Fibroblast of villous mesenchyme (primary cell): Measurements from ENCODE around the gene FBXO31. TPM values are rescaled to one million over a fixed set of nuclear protein-coding genes. Genes with fewer than 3 reads are reported as not detected.
"Not testable (repeated sequence)": the region's sequence is repeated elsewhere in the genome, so short reads cannot be mapped to it uniquely, and the experiment has no call there.

ENCODE experiments used
- DNase-seq: peaks from one replicate; pipeline ENCODE4 v3.0.0-alpha.2; 2010; ENCODE audit warnings: low read depth
- H3K4me3 ChIP-seq: 2 replicates; pipeline ENCODE4 v1.5.1; 2011; ENCODE audit warnings: low read depth, mild to moderate bottlenecking, low read length
- CTCF ChIP-seq: IDR thresholded peaks from 2 replicates; pipeline ENCODE4 v1.5.1; 2012; ENCODE audit warnings: low read depth, mild to moderate bottlenecking, low read length; ENCODE audit not compliant: insufficient read depth
- total RNA-seq: library from RNA; depleted of rRNA; stranded (reverse); fragments of >200 nt; gene quantifications from 2 replicates; pipeline ENCODE4 v1.2.3, GENCODE V29; 2012

The FBXO31 gene
- total RNA-seq, 1 donor, result 25.9 TPM

GRCh38 chr16:87343753-87344050 is 39.9 kb downstream of the FBXO31 start:
- H3K4me3 ChIP-seq, result no peak overlapping the region
- DNase-seq, result no peak
- no peak for TF ChIP-seq CTCF

- TF ChIP-seq CTCF, result no peak
- no peak overlapping the region for H3K4me3 ChIP-seq
- no peak for DNase-seq
These were observed 40.4 kb downstream of the FBXO31 start for GRCh38 chr16:87342978-87343752.

- no peak for TF ChIP-seq CTCF
- no peak for DNase-seq
- no peak overlapping the region for H3K4me3 ChIP-seq
These were observed 41.1 kb downstream of the FBXO31 start for GRCh38 chr16:87342504-87342903.

- no peak for TF ChIP-seq CTCF
- no peak for DNase-seq
- H3K4me3 ChIP-seq, result no peak overlapping the region
These were observed 43.4 kb downstream of the FBXO31 start for GRCh38 chr16:87340198-87340597.

- DNase-seq, H3K4me3 ChIP-seq: not testable (repeated sequence)
These were observed 43.9 kb downstream of the FBXO31 start for GRCh38 chr16:87339724-87340105.

- DNase-seq, result no peak
- no peak for TF ChIP-seq CTCF
- no peak overlapping the region for H3K4me3 ChIP-seq
These were observed 44.4 kb downstream of the FBXO31 start for GRCh38 chr16:87339086-87339723.

- no peak overlapping the region for H3K4me3 ChIP-seq
- no peak for DNase-seq
- TF ChIP-seq CTCF, result no peak
These were observed 45.3 kb downstream of the FBXO31 start for GRCh38 chr16:87338155-87338765.
